Stimulated activated CD4-positive, alpha-beta T cell treated with anti-CD3 and anti-CD28 coated beads, TNF-alpha, amount 100 ng/mL, for 48 hours (primary cell): ENCODE data around the gene SAYSD1.

Source experiments
- DNase-seq, 3 donors: peaks; one replicate each; pipeline ENCODE4 v3.0.0-alpha.2; 2020; ENCODE audit warnings: low read depth in 3 of 3

The SAYSD1 gene

GRCh38 chr6:39079197-39080125, 35.5 kb downstream of the SAYSD1 start:
- no peak for DNase-seq

GRCh38 chr6:39078695-39079094, 36.3 kb downstream of the SAYSD1 start:
- no peak for DNase-seq

- no peak for DNase-seq
These were observed 36.9 kb downstream of the SAYSD1 start for GRCh38 chr6:39077882-39078594.

GRCh38 chr6:39076623-39077535, 38.1 kb downstream of the SAYSD1 start:
- DNase-seq: no peak

- DNase-seq: no peak
These were observed 39.0 kb downstream of the SAYSD1 start for GRCh38 chr6:39075807-39076622.

- DNase-seq: no peak
These were observed 39.8 kb downstream of the SAYSD1 start for GRCh38 chr6:39075010-39075686.

GRCh38 chr6:39074486-39074885, 40.5 kb downstream of the SAYSD1 start:
- DNase-seq: no peak

- no peak for DNase-seq
These were observed 41.3 kb downstream of the SAYSD1 start for GRCh38 chr6:39073471-39074355.

GRCh38 chr6:39072830-39073229, 42.2 kb downstream of the SAYSD1 start:
- DNase-seq: no peak

- DNase-seq: no peak
These were observed 46.6 kb downstream of the SAYSD1 start for GRCh38 chr6:39068391-39068790.

GRCh38 chr6:39065561-39065960, 49.4 kb downstream of the SAYSD1 start:
- no peak for DNase-seq

- no peak for DNase-seq
These were observed 51.5 kb downstream of the SAYSD1 start for GRCh38 chr6:39063526-39063925.

- DNase-seq: no peak
These were observed 52.8 kb downstream of the SAYSD1 start for GRCh38 chr6:39062014-39062740.

- DNase-seq: no peak
These were observed 53.4 kb downstream of the SAYSD1 start for GRCh38 chr6:39061588-39061987.

- DNase-seq: no peak
These were observed 53.8 kb downstream of the SAYSD1 start for GRCh38 chr6:39061182-39061581.

- DNase-seq: no peak
These were observed 54.4 kb downstream of the SAYSD1 start for GRCh38 chr6:39060467-39061160.

- DNase-seq: no peak
These were observed 55.3 kb downstream of the SAYSD1 start for GRCh38 chr6:39059496-39060310.
